Measurements from ENCODE around the gene LHFPL3. TPM values are rescaled to one million over a fixed set of nuclear protein-coding genes. Genes with fewer than 3 reads are reported as not detected.

Gene LHFPL3
- total RNA-seq, 1 experiment from 2014 or later: not detected

DNA sequence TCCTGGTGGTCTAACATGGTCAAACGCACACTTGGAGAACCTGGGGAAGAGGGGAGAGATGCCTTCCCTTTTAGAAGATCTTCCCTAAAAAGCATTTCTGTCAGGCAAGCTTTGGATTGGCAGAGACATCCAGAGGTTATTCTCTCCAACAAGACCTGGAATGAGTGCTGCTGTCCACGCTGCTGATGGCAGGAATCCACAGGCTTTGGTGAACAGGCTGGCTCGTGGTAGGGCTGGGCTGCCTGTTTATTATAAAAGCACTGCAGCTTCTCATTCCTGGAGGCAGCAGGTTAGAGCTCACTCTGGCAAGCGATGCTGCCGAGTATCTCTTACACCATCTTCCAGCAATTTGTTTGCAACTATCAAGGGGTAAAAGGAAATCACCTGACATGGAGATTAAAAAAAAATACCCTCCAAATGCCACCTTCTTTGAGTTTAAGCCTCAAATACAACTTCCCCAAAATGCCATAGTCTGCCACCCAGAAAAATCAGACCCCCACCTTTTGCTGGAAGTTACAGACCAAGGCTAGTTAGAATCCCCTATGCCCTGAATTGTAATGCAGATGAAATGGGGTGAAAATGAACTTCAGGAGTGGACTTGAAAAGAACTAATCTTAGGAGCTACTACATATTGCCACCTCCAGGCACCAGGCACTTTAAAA lies 533.5 kb downstream of the LHFPL3 start:
- no peak for ATAC-seq
- Histone ChIP-seq H3K4me1 (ENCODE audit: control insufficient read depth in 1 of 2, insufficient read depth in 2 of 2, low read length in 2 of 2) (no peaks in the 10 kb centered on the region), H3K9me2 (ENCODE audit: insufficient read depth) (no peaks in the 10 kb centered on the region), H2AFZ (ENCODE audit: low read depth, low read length, poor library complexity, severe bottlenecking) (no peak overlapping the region), H3K4me3 (replicated peaks in 1 of 2; ENCODE audit: low read depth in 1 of 2, low read length in 2 of 2) (no peak overlapping the region), H3K27ac (ENCODE audit: low read depth, low read length) (no peak overlapping the region), H3K4me2 (ENCODE audit: low read length) (no peak overlapping the region), H4K20me1 (ENCODE audit: insufficient read depth) (no peaks in the 10 kb centered on the region), H3K79me2 (ENCODE audit: insufficient read depth, low read length) (no peaks in the 10 kb centered on the region), H3K9ac (ENCODE audit: low read length) (no peak overlapping the region), H3K36me3 (ENCODE audit: control insufficient read depth in 1 of 2, insufficient read depth in 2 of 2, low read length in 2 of 2) (no peaks in the 10 kb centered on the region), H3K9me3 (ENCODE audit: control insufficient read depth in 1 of 2, insufficient read depth in 1 of 2, low read depth in 1 of 2, low read length in 2 of 2) (no peaks in the 10 kb centered on the region), H3K27me3 (ENCODE audit: insufficient read depth, low read length) (peaks cover 50% of the 10 kb centered on the region)
- CTCF ChIA-PET: interaction anchor here (0.8 to 2.8 kb wide), 14 partner anchors 9 to 908 kb away, joined by 3 to 36 read pairs (median 6); no protein-coding TSS in a partner anchor
- TF ChIP-seq RAD21 (IDR thresholded peaks at IDR 0.05; ENCODE audit: low read depth) (no peak), CEBPB (IDR thresholded peaks at IDR 0.05; ENCODE audit: low read depth) (no peak), POLR2A (IDR thresholded peaks at IDR 0.05; ENCODE audit: borderline replicate concordance, extremely low read depth, insufficient read depth, insufficient read length) (no peak), FOSL1 (IDR thresholded peaks at IDR 0.05; ENCODE audit: low read depth) (no peak), POLR2AphosphoS5 (IDR thresholded peaks at IDR 0.05; ENCODE audit: low read depth, low read length) (no peak), TCF7L2 (IDR thresholded peaks at IDR 0.05; ENCODE audit: borderline replicate concordance, extremely low read depth, insufficient read depth, insufficient read length) (no peak), SRF (IDR thresholded peaks at IDR 0.05; ENCODE audit: low read depth) (no peak), ELF1 (IDR thresholded peaks at IDR 0.05; ENCODE audit: borderline replicate concordance, low read depth) (no peak), YY1 (IDR thresholded peaks at IDR 0.05; ENCODE audit: extremely low read depth, insufficient replicate concordance, low read depth, low read length) (no peak), EZH2 (IDR thresholded peaks at IDR 0.05) (no peak), CBX3 (IDR thresholded peaks at IDR 0.05; ENCODE audit: low read depth) (no peak)
- TF ChIP-seq, protein P1, sequence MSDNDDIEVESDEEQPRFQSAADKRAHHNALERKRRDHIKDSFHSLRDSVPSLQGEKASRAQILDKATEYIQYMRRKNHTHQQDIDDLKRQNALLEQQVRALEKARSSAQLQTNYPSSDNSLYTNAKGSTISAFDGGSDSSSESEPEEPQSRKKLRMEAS (IDR thresholded peaks at IDR 0.05): no peak
- TF ChIP-seq, protein P2, sequence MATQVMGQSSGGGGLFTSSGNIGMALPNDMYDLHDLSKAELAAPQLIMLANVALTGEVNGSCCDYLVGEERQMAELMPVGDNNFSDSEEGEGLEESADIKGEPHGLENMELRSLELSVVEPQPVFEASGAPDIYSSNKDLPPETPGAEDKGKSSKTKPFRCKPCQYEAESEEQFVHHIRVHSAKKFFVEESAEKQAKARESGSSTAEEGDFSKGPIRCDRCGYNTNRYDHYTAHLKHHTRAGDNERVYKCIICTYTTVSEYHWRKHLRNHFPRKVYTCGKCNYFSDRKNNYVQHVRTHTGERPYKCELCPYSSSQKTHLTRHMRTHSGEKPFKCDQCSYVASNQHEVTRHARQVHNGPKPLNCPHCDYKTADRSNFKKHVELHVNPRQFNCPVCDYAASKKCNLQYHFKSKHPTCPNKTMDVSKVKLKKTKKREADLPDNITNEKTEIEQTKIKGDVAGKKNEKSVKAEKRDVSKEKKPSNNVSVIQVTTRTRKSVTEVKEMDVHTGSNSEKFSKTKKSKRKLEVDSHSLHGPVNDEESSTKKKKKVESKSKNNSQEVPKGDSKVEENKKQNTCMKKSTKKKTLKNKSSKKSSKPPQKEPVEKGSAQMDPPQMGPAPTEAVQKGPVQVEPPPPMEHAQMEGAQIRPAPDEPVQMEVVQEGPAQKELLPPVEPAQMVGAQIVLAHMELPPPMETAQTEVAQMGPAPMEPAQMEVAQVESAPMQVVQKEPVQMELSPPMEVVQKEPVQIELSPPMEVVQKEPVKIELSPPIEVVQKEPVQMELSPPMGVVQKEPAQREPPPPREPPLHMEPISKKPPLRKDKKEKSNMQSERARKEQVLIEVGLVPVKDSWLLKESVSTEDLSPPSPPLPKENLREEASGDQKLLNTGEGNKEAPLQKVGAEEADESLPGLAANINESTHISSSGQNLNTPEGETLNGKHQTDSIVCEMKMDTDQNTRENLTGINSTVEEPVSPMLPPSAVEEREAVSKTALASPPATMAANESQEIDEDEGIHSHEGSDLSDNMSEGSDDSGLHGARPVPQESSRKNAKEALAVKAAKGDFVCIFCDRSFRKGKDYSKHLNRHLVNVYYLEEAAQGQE (IDR thresholded peaks at IDR 0.05; ENCODE audit: low read depth): no peak
- TF ChIP-seq, protein P3, sequence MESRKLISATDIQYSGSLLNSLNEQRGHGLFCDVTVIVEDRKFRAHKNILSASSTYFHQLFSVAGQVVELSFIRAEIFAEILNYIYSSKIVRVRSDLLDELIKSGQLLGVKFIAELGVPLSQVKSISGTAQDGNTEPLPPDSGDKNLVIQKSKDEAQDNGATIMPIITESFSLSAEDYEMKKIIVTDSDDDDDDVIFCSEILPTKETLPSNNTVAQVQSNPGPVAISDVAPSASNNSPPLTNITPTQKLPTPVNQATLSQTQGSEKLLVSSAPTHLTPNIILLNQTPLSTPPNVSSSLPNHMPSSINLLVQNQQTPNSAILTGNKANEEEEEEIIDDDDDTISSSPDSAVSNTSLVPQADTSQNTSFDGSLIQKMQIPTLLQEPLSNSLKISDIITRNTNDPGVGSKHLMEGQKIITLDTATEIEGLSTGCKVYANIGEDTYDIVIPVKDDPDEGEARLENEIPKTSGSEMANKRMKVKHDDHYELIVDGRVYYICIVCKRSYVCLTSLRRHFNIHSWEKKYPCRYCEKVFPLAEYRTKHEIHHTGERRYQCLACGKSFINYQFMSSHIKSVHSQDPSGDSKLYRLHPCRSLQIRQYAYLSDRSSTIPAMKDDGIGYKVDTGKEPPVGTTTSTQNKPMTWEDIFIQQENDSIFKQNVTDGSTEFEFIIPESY (IDR thresholded peaks at IDR 0.05; ENCODE audit: extremely low read depth, insufficient replicate concordance, low read length): no peak
- TF ChIP-seq, protein P4, sequence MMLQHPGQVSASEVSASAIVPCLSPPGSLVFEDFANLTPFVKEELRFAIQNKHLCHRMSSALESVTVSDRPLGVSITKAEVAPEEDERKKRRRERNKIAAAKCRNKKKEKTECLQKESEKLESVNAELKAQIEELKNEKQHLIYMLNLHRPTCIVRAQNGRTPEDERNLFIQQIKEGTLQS (IDR thresholded peaks at IDR 0.05): no peak
- TF ChIP-seq, protein P5, sequence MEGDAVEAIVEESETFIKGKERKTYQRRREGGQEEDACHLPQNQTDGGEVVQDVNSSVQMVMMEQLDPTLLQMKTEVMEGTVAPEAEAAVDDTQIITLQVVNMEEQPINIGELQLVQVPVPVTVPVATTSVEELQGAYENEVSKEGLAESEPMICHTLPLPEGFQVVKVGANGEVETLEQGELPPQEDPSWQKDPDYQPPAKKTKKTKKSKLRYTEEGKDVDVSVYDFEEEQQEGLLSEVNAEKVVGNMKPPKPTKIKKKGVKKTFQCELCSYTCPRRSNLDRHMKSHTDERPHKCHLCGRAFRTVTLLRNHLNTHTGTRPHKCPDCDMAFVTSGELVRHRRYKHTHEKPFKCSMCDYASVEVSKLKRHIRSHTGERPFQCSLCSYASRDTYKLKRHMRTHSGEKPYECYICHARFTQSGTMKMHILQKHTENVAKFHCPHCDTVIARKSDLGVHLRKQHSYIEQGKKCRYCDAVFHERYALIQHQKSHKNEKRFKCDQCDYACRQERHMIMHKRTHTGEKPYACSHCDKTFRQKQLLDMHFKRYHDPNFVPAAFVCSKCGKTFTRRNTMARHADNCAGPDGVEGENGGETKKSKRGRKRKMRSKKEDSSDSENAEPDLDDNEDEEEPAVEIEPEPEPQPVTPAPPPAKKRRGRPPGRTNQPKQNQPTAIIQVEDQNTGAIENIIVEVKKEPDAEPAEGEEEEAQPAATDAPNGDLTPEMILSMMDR (IDR thresholded peaks at IDR 0.05 in 2 of 3, conservative IDR thresholded peaks at IDR 0.05 in 1 of 3; ENCODE audit: borderline replicate concordance in 1 of 3, insufficient read depth in 1 of 3, low read depth in 2 of 3, low read length in 2 of 3): no peak
- intact Hi-C loops (cut with micrococcal nuclease): no loop called here
- DNase-seq (ENCODE audit: low read depth, low spot score): no peak
- POLR2A ChIA-PET: no interaction called here
- no TSS peak for BruUV-seq (replicated peaks)
- RAD21 ChIA-PET (ENCODE audit: low non-redundant PET in 1 of 2, low total read pairs in 2 of 2, uncharacterized antibody in 2 of 2, unreplicated experiment in 2 of 2): interaction anchor here (1.1 to 1.3 kb wide), 2 partner anchors 218 to 630 kb away, joined by 3 to 5 read pairs; no protein-coding TSS in a partner anchor
